ENCODE measurements around the gene ADPRH. TPM values are rescaled to one million over a fixed set of nuclear protein-coding genes. Genes with fewer than 3 reads are reported as not detected.

The ADPRH gene
- total and polyA plus RNA-seq, 10 of the 15 experiments (the other 5 are each of a cell fraction or from before 2014, with no cell fraction given): 2.3 to 32.6 (median 19.0) TPM

DNA sequence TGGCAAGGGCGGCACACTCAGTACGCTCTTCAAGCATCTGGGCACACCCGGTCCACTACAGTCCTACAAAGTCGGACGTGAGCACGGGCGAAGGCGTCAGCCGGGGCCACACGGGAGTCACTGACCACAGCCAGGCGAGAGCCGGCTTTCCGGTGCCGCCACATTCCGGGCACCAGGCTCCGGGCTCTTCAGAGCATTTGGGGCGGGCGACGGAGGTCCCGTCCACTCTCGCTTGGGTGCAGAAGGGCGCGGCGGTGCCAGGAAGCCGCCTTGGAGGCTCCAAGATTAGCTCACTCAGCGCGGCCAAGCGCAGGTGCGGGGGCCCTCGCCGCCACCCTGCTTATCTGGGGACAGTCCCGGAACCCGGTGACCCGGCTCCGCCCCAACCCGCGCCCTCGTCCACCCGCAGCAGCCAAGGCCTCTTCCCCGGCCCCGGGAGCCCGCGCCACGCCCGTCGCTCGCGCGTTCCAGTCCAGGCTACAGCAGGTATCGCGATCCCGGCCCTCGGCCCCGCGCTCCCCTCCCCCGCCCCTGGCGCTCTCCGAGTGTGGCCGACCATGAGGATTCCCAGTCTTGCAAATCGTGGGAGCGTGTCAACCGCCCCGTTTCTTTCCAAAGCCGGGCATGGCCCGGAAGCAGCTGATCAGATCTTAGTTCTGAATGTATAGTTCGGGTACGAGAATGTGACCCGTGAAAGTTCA, at the start of gene ADPRH (continued):
- no peak for TF ChIP-seq MYB (IDR thresholded peaks at IDR 0.05; ENCODE audit: borderline replicate concordance, low read depth, low read length)
- 0 out of 2 replicates have a peak, but pooled peaks have one; percentile 14 for TF ChIP-seq ZNF24 (IDR thresholded peaks at IDR 0.05)
- TF ChIP-seq ZNF217 (IDR thresholded peaks at IDR 0.05): peak; percentile 46; the same call in 1 of the 2 replicates
- TF ChIP-seq PML (IDR thresholded peaks at IDR 0.05; ENCODE audit: low read length): peak; percentile 52; the same call in 1 of the 2 replicates
- TF ChIP-seq, protein P1, sequence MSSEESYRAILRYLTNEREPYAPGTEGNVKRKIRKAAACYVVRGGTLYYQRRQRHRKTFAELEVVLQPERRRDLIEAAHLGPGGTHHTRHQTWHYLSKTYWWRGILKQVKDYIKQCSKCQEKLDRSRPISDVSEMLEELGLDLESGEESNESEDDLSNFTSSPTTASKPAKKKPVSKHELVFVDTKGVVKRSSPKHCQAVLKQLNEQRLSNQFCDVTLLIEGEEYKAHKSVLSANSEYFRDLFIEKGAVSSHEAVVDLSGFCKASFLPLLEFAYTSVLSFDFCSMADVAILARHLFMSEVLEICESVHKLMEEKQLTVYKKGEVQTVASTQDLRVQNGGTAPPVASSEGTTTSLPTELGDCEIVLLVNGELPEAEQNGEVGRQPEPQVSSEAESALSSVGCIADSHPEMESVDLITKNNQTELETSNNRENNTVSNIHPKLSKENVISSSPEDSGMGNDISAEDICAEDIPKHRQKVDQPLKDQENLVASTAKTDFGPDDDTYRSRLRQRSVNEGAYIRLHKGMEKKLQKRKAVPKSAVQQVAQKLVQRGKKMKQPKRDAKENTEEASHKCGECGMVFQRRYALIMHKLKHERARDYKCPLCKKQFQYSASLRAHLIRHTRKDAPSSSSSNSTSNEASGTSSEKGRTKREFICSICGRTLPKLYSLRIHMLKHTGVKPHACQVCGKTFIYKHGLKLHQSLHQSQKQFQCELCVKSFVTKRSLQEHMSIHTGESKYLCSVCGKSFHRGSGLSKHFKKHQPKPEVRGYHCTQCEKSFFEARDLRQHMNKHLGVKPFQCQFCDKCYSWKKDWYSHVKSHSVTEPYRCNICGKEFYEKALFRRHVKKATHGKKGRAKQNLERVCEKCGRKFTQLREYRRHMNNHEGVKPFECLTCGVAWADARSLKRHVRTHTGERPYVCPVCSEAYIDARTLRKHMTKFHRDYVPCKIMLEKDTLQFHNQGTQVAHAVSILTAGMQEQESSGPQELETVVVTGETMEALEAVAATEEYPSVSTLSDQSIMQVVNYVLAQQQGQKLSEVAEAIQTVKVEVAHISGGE (CRISPR knock-in tag; IDR thresholded peaks at IDR 0.05): no peak
- TF ChIP-seq, protein P2, sequence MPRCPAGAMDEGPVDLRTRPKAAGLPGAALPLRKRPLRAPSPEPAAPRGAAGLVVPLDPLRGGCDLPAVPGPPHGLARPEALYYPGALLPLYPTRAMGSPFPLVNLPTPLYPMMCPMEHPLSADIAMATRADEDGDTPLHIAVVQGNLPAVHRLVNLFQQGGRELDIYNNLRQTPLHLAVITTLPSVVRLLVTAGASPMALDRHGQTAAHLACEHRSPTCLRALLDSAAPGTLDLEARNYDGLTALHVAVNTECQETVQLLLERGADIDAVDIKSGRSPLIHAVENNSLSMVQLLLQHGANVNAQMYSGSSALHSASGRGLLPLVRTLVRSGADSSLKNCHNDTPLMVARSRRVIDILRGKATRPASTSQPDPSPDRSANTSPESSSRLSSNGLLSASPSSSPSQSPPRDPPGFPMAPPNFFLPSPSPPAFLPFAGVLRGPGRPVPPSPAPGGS (IDR thresholded peaks at IDR 0.05; ENCODE audit: borderline replicate concordance, insufficient read depth, low read depth, low read length, poor library complexity, severe bottlenecking): peak; percentile 57
- TF ChIP-seq TCF7 (IDR thresholded peaks at IDR 0.05; ENCODE audit: borderline replicate concordance): no peak
- no peak for TF ChIP-seq TBL1XR1 (IDR thresholded peaks at IDR 0.05; ENCODE audit: low read depth, low read length)
- no peak for TF ChIP-seq BCL11A (IDR thresholded peaks at IDR 0.05; ENCODE audit: low read depth, low read length)
- TF ChIP-seq FOXK2 (IDR thresholded peaks at IDR 0.05): no peak
- no peak for TF ChIP-seq BRCA1 (IDR thresholded peaks at IDR 0.05; ENCODE audit: low read depth, low read length)
- no peak for TF ChIP-seq HDAC6 (IDR thresholded peaks at IDR 0.05; ENCODE audit: unreplicated experiment)
- TF ChIP-seq EP300 (IDR thresholded peaks at IDR 0.05; ENCODE audit: borderline replicate concordance in 1 of 2, control insufficient read depth in 1 of 2, low read depth in 2 of 2, low read length in 2 of 2): no peak
- no peak for TF ChIP-seq RB1 (IDR thresholded peaks at IDR 0.05; ENCODE audit: borderline replicate concordance)
- peak in 1 of 2 experiments; percentile 40; a peak in 1 of 3 replicates for TF ChIP-seq EGR1 (IDR thresholded peaks at IDR 0.05; ENCODE audit: borderline replicate concordance in 1 of 2, low read depth in 2 of 2, low read length in 2 of 2)
- TF ChIP-seq NFXL1 (IDR thresholded peaks at IDR 0.05; ENCODE audit: borderline replicate concordance): no peak
- TF ChIP-seq, protein P3, sequence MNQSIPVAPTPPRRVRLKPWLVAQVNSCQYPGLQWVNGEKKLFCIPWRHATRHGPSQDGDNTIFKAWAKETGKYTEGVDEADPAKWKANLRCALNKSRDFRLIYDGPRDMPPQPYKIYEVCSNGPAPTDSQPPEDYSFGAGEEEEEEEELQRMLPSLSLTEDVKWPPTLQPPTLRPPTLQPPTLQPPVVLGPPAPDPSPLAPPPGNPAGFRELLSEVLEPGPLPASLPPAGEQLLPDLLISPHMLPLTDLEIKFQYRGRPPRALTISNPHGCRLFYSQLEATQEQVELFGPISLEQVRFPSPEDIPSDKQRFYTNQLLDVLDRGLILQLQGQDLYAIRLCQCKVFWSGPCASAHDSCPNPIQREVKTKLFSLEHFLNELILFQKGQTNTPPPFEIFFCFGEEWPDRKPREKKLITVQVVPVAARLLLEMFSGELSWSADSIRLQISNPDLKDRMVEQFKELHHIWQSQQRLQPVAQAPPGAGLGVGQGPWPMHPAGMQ (IDR thresholded peaks at IDR 0.05; ENCODE audit: borderline replicate concordance): no peak
- TF ChIP-seq, protein P4, sequence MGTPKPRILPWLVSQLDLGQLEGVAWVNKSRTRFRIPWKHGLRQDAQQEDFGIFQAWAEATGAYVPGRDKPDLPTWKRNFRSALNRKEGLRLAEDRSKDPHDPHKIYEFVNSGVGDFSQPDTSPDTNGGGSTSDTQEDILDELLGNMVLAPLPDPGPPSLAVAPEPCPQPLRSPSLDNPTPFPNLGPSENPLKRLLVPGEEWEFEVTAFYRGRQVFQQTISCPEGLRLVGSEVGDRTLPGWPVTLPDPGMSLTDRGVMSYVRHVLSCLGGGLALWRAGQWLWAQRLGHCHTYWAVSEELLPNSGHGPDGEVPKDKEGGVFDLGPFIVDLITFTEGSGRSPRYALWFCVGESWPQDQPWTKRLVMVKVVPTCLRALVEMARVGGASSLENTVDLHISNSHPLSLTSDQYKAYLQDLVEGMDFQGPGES (IDR thresholded peaks at IDR 0.05): no peak
- TF ChIP-seq CHD2 (IDR thresholded peaks at IDR 0.05; ENCODE audit: borderline replicate concordance, low read depth, low read length): peak; percentile 86
- no peak for TF ChIP-seq RBBP5 (conservative IDR thresholded peaks at IDR 0.05)
